HepG2 (cell line): ENCODE data around the gene PLSCR2.

Source experiments
- CTCF ChIP-seq: sonication (generic); formaldehyde crosslinking; IDR thresholded peaks from 2 replicates; pipeline ENCODE4 v1.5.0; 2020; ENCODE audit warnings: mild to moderate bottlenecking, missing genetic modification reagents, moderate library complexity
- MAFK ChIP-seq, 2 experiments: IDR thresholded peaks in 1 of 2; conservative IDR thresholded peaks in 1 of 2; 2 replicates each; pipeline ENCODE4 v1.6.1; 2011; ENCODE audit warnings: improper control_type of control experiment in 2 of 2, low read length in 2 of 2
- MIER3 ChIP-seq: IDR thresholded peaks from 2 replicates; pipeline ENCODE4 v1.6.1; 2016; ENCODE audit warnings: missing compliant biosample characterization, borderline replicate concordance
- POLR2A ChIP-seq, 2 experiments: IDR thresholded peaks; 2 replicates each; pipeline ENCODE4 v1.6.1; 2011; ENCODE audit warnings: low read depth in 2 of 2, low read length in 2 of 2, mild to moderate bottlenecking in 1 of 2, moderate library complexity in 1 of 2; ENCODE audit not compliant: insufficient read depth in 1 of 2
- POLR2AphosphoS5 ChIP-seq: IDR thresholded peaks from 2 replicates; pipeline ENCODE4 v1.6.1; 2012; ENCODE audit warnings: low read depth, low read length
- ZNF30 ChIP-seq: sonication (generic); formaldehyde crosslinking; IDR thresholded peaks from 2 replicates; pipeline ENCODE4 v1.5.0; 2020; ENCODE audit warnings: mild to moderate bottlenecking, missing genetic modification reagents
- ZNF580 ChIP-seq: IDR thresholded peaks from 2 replicates; pipeline ENCODE4 v1.6.1; 2016; ENCODE audit warnings: low read depth, borderline replicate concordance

GRCh38 chr3:146449613-146450012 lies 19.7 kb downstream of the PLSCR2 start:
- no peak for TF ChIP-seq CTCF
- TF ChIP-seq POLR2AphosphoS5 = no peak
- TF ChIP-seq POLR2A (IDR thresholded peaks at IDR 0.05; ENCODE audit: insufficient read depth in 1 of 2, low read depth in 2 of 2, low read length in 2 of 2) = no peak
- TF ChIP-seq ZNF580 (CRISPR knock-in tag) = no peak
- TF ChIP-seq ZNF30 = no peak
- TF ChIP-seq MIER3 = no peak
- no peak for TF ChIP-seq MAFK (conservative IDR thresholded peaks at IDR 0.05 in 1 of 2, IDR thresholded peaks at IDR 0.05 in 1 of 2; ENCODE audit: low read length in 2 of 2)
